Osteocyte (in vitro differentiated cells): Measurements from ENCODE around the gene PIWIL1. TPM values are rescaled to one million over a fixed set of nuclear protein-coding genes. Genes with fewer than 3 reads are reported as not detected.

Experiments used
- DNase-seq: peaks from one replicate; pipeline ENCODE4 v3.0.0; 2021; ENCODE audit warnings: mixed read lengths; ENCODE audit not compliant: unreplicated experiment; ENCODE audit errors: extremely low spot score
- H3K27ac Mint-ChIP-seq: one replicate; pipeline ENCODE4 v1.8.0; 2021; ENCODE audit warnings: mild to moderate bottlenecking, mixed read lengths; ENCODE audit not compliant: unreplicated experiment
- H3K27me3 Mint-ChIP-seq: one replicate; pipeline ENCODE4 v1.8.0; 2021; ENCODE audit warnings: mixed read lengths; ENCODE audit not compliant: unreplicated experiment
- H3K36me3 Mint-ChIP-seq: one replicate; pipeline ENCODE4 v1.8.0; 2021; ENCODE audit warnings: mixed read lengths; ENCODE audit not compliant: unreplicated experiment
- H3K4me1 Mint-ChIP-seq: one replicate; pipeline ENCODE4 v1.8.0; 2021; ENCODE audit warnings: mixed read lengths; ENCODE audit not compliant: unreplicated experiment
- H3K4me3 Mint-ChIP-seq: one replicate; pipeline ENCODE4 v1.8.0; 2021; ENCODE audit warnings: mild to moderate bottlenecking, moderate library complexity, mixed read lengths; ENCODE audit not compliant: unreplicated experiment
- H3K9me3 Mint-ChIP-seq: one replicate; pipeline ENCODE4 v1.8.0; 2021; ENCODE audit warnings: mixed read lengths; ENCODE audit not compliant: unreplicated experiment
- total RNA-seq: library from RNA; stranded (reverse); gene quantifications from 2 replicates; pipeline ENCODE4 v1.2.1, GENCODE V29; 2021
- TF ChIP-seq, protein P1 (sequence below): fragments of 200-600 bp; sonication (generic); IDR thresholded peaks from 2 replicates; pipeline ENCODE4 v1.5.0; 2021; ENCODE audit warnings: antibody characterized with exemption, mild to moderate bottlenecking, moderate library complexity

The PIWIL1 gene
- total RNA-seq, 1 donor from 2014 or later, result not detected

DNA sequence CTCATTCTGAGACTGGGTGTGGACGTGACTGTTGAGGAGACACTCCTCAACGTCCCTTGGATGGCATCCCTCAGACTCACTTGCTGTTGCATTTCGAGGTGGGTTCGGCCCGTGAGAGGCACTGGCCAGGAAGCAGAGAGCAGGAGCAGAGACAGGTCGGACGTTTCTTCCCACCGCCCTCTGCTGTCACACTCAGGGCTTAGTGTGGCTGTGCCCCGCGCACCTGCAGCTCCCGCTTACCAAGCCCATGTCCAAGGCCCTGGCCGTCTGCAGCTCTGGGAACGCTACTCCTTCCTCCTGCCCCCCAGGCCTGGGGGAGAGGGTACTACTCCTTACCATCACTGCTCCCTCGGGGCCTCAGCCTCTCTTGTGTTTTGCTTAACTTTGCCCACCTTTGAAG lies 29.8 kb upstream of the PIWIL1 start:
- DNase-seq, result no peak
- Mint-ChIP-seq H3K4me3 (no peak overlapping the region), H3K27ac (no peak overlapping the region), H3K27me3 (no peaks in the 10 kb centered on the region), H3K36me3 (no peaks in the 10 kb centered on the region), H3K9me3 (peaks cover 4% of the 10 kb centered on the region), H3K4me1 (no peaks in the 10 kb centered on the region)
- TF ChIP-seq, protein P1, sequence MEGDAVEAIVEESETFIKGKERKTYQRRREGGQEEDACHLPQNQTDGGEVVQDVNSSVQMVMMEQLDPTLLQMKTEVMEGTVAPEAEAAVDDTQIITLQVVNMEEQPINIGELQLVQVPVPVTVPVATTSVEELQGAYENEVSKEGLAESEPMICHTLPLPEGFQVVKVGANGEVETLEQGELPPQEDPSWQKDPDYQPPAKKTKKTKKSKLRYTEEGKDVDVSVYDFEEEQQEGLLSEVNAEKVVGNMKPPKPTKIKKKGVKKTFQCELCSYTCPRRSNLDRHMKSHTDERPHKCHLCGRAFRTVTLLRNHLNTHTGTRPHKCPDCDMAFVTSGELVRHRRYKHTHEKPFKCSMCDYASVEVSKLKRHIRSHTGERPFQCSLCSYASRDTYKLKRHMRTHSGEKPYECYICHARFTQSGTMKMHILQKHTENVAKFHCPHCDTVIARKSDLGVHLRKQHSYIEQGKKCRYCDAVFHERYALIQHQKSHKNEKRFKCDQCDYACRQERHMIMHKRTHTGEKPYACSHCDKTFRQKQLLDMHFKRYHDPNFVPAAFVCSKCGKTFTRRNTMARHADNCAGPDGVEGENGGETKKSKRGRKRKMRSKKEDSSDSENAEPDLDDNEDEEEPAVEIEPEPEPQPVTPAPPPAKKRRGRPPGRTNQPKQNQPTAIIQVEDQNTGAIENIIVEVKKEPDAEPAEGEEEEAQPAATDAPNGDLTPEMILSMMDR, result no peak

DNA sequence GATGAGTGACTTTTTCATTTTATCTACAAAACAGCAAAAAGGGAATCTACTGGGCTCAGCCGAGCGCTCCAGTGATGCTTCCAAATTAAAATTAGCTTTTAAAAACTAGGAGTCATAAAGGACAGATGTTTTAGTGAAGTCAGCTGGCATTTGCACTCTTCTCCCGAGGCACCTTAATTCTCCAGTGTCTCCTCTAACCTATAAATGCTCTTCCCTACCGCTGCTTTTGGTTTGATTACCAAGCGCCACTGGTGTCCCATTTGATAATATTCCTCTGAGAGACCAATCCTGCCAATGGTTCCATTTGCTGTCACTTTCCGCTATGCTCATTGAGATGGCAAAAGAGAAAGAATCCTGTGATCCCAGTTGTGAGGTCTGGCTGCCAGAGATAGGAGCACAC lies 29.3 kb upstream of the PIWIL1 start:
- Mint-ChIP-seq H3K4me3 (no peak overlapping the region), H3K36me3 (no peaks in the 10 kb centered on the region), H3K27me3 (no peaks in the 10 kb centered on the region), H3K4me1 (no peaks in the 10 kb centered on the region), H3K9me3 (no peaks in the 10 kb centered on the region), H3K27ac (no peak overlapping the region)
- DNase-seq, result no peak
- TF ChIP-seq, protein P1, result no peak

DNA sequence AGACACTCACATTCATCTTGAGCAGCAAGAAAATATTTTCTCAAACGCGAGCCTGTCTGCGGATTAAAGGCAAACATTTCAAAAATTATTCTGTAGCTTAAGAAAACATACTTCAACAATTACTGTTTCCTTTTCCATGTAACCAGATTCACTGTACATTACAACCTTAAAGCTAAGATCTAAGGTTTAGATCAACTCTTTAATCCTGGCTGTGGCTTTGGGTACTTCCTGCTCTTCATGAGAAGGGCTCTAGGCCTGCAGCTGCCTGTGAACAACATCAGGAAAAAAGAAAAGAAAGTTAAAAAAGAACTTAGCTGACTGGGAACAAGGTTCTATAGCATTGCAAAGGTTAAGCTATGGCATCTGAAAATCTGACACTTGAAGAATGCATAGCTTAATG lies 21.4 kb upstream of the PIWIL1 start:
- H3K36me3 Mint-ChIP-seq, result no peaks in the 10 kb centered on the region
- DNase-seq, result no peak
- H3K27me3 Mint-ChIP-seq, result no peaks in the 10 kb centered on the region
- peaks cover 3% of the 10 kb centered on the region for H3K4me1 Mint-ChIP-seq
- peaks cover 4% of the 10 kb centered on the region for H3K9me3 Mint-ChIP-seq
- TF ChIP-seq, protein P1, result no peak
- no peak overlapping the region for H3K4me3 Mint-ChIP-seq
- H3K27ac Mint-ChIP-seq, result no peak overlapping the region

DNA sequence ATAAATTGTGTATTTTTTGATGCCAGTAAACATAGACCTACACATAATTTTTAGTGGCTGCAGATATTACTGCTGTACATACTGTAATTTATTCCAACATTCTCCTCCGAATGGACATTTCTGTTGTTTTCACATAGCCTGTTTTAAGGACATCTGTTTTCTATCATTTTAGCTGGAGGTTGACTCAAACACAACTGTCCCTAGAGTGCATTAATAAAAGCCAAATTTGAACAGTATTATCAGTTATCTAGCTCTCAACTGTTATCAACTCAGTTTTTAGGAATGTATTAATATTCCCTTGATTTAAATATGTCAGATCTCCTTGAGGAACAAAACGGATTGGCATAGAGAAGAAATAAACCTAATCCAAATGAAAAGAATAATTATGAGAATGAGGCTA lies 17.2 kb upstream of the PIWIL1 start:
- peaks cover 3% of the 10 kb centered on the region for H3K4me1 Mint-ChIP-seq
- H3K27ac Mint-ChIP-seq, result no peak overlapping the region
- no peaks in the 10 kb centered on the region for H3K36me3 Mint-ChIP-seq
- TF ChIP-seq, protein P1, result no peak
- no peak overlapping the region for H3K4me3 Mint-ChIP-seq
- H3K9me3 Mint-ChIP-seq, result no peaks in the 10 kb centered on the region
- H3K27me3 Mint-ChIP-seq, result peaks cover 3% of the 10 kb centered on the region
- no peak for DNase-seq

DNA sequence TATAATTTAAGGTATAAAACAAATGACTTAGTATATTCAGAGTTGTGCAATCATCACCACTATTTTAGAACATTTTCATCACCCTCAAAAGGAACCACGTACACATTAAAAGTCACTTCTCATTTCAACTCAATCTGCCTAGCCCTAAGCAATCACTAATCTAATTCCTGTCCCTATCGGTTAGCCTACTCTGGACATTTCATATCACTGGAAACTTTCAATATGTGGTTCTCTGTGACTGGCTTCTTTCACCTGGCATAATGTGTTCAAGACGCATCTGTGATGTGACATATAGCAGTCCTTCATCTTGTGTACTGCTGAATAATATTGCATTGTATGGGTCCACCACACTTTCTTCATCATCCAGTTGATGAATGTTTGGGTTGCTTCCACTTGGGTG lies 15.4 kb upstream of the PIWIL1 start:
- H3K27me3 Mint-ChIP-seq, result peaks cover 3% of the 10 kb centered on the region
- no peaks in the 10 kb centered on the region for H3K9me3 Mint-ChIP-seq
- H3K4me1 Mint-ChIP-seq, result no peaks in the 10 kb centered on the region
- no peak for DNase-seq
- no peak overlapping the region for H3K27ac Mint-ChIP-seq
- no peaks in the 10 kb centered on the region for H3K36me3 Mint-ChIP-seq
- TF ChIP-seq, protein P1, result no peak
- H3K4me3 Mint-ChIP-seq, result no peak overlapping the region
